HG03064 (cell line): ENCODE data around the gene EXT2.

ENCODE experiments used
- ATAC-seq: cut with Tn5 transposase; IDR thresholded peaks from one replicate; pipeline ENCODE4 v1.9.1; 2021; ENCODE audit warnings: low read depth; ENCODE audit not compliant: unreplicated experiment

The EXT2 gene

DNA sequence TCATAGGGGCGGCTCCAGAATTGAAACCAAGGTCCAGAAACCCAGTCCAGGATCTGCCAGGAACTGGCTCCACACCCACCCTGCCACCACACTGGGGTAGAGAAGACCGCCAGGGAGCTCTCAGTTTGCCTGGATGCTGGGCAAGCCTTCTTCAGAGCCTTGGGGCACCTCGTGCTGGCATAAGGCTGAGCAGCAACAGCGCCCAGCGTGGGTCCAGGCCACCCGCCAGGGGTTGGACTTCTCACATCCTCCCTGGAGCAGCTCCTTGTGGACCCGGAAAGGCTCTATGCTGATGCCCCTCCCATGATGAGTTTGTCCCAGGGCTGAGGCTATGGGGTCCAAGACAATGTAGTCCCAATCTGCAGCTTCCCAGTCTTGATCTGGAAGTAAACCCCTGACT is 184.8 kb downstream of the EXT2 start:
- ATAC-seq, result no peak

DNA sequence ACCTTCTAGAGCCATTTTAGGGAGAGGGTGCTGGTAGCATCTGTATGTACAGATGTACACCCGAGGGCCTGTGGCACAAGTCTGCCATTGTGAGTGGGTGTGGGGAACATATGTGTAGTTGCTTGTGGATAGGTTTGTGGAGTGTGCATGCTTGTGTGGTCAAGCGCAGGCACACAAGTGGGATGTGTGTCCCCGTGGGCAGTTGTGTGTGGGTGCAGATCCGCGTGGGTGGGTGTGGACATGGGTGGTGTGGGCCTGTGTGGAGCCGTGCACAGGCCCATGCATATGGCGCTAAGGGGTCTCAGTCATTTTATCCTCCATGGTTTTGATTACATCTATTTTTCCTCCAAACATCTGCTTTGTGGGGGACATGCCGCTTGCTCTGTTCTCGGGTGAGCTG is 185.7 kb downstream of the EXT2 start:
- ATAC-seq, result no peak

DNA sequence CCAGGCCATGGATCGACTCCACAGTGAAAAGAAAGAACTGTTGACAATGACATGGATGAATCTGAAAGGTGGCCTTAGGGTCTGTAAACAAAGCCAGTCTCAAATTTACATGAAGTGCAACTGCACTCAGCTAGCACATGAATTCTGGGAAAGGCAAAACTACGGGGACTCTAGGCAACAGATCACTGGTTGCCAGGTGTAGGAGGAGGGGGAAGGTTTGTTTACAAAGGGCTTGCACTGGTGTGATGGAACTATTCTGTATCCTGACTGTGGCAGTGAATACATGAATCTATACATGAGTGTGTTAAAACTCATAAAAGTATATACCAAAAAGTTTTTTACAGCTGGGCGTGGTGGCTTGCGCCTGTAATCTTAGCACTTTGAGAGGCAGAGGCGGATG is 187.1 kb downstream of the EXT2 start:
- ATAC-seq, result no peak

DNA sequence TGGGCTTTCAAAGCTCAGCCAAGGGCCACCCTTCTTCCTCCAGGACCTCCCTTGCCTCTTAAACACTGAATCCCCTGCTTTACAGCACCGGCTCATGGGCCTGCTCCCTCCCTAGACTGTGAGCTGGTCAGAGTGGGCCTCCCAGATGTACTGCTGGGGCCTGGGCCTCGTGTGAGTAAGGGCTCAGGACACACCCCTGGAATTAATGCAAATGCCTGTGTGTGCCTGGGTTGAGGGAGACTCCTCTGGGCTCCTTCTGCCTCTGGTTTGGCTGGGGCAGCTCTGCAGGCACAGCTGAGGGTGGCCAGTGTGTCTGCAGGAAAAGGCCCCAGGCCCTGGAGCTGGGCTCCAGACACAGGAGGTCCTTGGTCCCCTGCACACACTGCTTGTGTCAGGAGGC is 190.3 kb downstream of the EXT2 start:
- ATAC-seq, result no peak

DNA sequence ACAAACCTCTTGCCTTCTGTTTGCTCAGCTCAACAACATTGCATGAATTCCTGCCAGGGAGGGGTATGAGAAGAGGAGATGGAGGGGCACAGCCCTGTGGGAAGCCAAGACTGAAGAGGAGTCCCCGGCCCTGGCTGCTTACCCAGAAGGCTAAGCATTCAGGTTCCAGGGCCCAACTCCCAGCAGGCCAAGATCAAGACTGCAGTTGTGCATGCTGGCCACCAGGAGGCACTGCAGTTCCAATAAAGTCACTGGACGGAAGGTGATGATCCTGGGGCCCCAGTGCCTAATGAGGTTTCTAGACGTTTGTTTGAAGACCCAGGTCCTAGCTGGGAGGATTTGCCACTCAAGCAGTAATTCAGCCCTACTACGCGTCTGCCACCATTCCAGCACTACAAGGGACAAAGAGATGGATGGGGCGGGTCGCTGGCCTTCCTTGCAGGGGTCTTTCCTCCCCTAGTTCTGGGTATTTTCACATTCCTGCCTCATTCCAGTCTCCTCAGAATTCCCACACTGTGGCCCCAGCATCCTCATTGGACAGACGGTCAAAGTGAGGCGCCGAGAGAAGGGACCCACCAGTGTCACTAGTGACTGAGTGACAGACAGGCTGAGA is 190.9 kb downstream of the EXT2 start:
- ATAC-seq, result no peak

DNA sequence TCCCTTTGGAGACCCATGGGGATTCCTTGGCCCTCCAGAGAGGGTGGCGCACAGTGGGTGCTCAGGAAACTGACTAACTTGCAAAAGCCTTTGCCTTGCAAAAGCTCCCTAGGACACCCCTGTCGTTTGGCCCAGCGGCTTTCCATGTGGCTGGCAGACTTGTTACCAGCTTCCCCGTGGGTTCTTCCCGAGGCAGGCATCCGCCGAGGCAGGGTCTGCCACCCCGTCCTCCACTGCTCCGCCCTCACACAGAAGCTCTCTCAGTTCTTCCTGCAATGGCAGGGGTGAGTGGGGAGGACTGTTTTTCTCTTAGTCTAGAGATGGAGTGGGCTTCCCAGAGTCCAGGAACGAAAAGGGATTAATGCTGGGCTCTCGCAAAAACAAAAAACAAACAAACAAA is 191.4 kb downstream of the EXT2 start:
- no peak for ATAC-seq

DNA sequence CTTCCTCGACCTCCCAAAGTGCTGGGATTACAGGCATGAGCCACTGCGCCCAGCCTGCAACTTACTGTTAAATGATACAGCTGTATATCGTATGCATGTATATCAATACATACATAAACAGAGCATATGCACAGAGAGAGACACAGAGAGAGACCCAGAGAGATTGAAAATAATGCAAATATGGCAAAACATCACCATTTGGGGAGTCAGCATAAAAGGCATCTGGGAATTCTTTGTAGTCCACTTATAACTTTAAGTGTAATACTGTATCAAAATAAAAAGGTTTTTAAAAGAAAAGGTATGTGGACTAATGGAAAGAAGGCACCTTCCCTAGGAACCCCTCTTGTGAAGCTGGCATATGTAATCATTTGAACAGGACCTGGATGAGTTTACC is 192.7 kb downstream of the EXT2 start:
- ATAC-seq, result no peak

DNA sequence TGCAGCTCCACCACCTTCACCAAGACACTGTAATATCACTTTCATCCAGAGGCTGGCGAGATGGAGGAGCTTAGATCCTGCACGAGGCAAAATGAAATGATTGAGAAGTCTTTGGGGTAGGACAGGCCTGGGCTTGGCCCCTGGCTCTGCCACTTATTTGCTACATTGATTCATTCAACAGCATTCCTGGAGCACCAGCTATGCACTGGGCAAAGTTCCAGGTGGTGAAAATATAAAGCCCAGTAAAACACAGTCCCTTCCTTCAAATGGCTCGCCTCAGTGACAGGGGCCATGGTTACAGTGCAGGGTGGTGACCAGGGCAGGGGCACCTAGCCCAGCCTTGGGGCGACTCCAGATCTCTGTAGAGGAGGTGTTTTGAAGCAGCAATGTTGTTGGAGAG is 194.7 kb downstream of the EXT2 start:
- no peak for ATAC-seq
